Type B pancreatic cell (in vitro differentiated cells): ENCODE measurements around the gene ATP2B2. TPM values are rescaled to one million over a fixed set of nuclear protein-coding genes. Genes with fewer than 3 reads are reported as not detected.

Experiments
- DNase-seq: peaks from one replicate; pipeline ENCODE4 v3.0.0; 2021; ENCODE audit warnings: mixed read lengths; ENCODE audit not compliant: unreplicated experiment; ENCODE audit errors: extremely low spot score
- H3K27ac Mint-ChIP-seq: 2 replicates; pipeline ENCODE4 v1.8.0; 2021; ENCODE audit warnings: mild to moderate bottlenecking, mixed read lengths
- H3K27me3 Mint-ChIP-seq: 2 replicates; pipeline ENCODE4 v1.8.0; 2021; ENCODE audit warnings: mixed read lengths
- H3K36me3 Mint-ChIP-seq: 2 replicates; pipeline ENCODE4 v1.8.0; 2021; ENCODE audit warnings: mixed read lengths
- H3K4me1 Mint-ChIP-seq: one replicate; pipeline ENCODE4 v1.8.0; 2021; ENCODE audit warnings: mixed read lengths; ENCODE audit not compliant: unreplicated experiment
- H3K4me3 Mint-ChIP-seq: 2 replicates; pipeline ENCODE4 v1.8.0; 2021; ENCODE audit warnings: mild to moderate bottlenecking, mixed read lengths
- H3K9me3 Mint-ChIP-seq: 2 replicates; pipeline ENCODE4 v1.8.0; 2021; ENCODE audit warnings: mixed read lengths
- microRNA-seq: library from miRNA; unstranded; fragments of <30 nt; microRNA quantifications from one replicate; pipeline ENCODE4, GENCODE V29; 2020
- total RNA-seq: library from RNA; stranded (reverse); gene quantifications from 2 replicates; pipeline ENCODE4 v1.2.1, GENCODE V29; 2021; ENCODE audit warnings: low replicate concordance
- TF ChIP-seq, protein P1 (sequence below): fragments of 200-600 bp; sonication (generic); conservative IDR thresholded peaks from 2 replicates; pipeline ENCODE4 v1.5.0; 2021; ENCODE audit warnings: antibody characterized with exemption, mild to moderate bottlenecking

Gene ATP2B2
- total RNA-seq, 1 donor from 2014 or later = 0.31 TPM

DNA sequence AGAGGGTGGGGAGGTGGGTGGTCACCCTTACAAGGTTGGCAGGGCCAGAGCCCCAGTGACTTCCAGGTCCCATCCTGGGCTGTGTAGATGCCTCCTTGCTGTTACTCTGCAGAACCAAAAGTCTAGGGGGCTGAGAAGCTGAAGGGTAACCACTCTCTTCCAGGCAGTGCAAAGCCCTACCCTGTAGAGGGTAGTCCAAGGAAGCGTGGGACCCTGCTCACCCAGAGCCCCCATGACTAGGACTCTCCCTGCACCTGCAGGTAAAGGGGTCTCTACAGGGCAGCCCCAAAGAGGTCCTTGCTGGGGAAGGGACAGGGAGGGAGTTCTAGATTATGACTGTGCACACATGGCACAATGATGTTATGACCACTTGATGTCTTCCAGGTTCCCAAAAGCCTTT lies 226.9 kb downstream of the ATP2B2 start:
- Mint-ChIP-seq H3K9me3 (no peaks in the 10 kb centered on the region), H3K4me1 (peaks cover under 1% of the 10 kb centered on the region), H3K27ac (no peak overlapping the region), H3K27me3 (no peaks in the 10 kb centered on the region), H3K36me3 (peaks cover 3% of the 10 kb centered on the region), H3K4me3 (no peak overlapping the region)
- TF ChIP-seq, protein P1, sequence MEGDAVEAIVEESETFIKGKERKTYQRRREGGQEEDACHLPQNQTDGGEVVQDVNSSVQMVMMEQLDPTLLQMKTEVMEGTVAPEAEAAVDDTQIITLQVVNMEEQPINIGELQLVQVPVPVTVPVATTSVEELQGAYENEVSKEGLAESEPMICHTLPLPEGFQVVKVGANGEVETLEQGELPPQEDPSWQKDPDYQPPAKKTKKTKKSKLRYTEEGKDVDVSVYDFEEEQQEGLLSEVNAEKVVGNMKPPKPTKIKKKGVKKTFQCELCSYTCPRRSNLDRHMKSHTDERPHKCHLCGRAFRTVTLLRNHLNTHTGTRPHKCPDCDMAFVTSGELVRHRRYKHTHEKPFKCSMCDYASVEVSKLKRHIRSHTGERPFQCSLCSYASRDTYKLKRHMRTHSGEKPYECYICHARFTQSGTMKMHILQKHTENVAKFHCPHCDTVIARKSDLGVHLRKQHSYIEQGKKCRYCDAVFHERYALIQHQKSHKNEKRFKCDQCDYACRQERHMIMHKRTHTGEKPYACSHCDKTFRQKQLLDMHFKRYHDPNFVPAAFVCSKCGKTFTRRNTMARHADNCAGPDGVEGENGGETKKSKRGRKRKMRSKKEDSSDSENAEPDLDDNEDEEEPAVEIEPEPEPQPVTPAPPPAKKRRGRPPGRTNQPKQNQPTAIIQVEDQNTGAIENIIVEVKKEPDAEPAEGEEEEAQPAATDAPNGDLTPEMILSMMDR = no peak
- no peak for DNase-seq

DNA sequence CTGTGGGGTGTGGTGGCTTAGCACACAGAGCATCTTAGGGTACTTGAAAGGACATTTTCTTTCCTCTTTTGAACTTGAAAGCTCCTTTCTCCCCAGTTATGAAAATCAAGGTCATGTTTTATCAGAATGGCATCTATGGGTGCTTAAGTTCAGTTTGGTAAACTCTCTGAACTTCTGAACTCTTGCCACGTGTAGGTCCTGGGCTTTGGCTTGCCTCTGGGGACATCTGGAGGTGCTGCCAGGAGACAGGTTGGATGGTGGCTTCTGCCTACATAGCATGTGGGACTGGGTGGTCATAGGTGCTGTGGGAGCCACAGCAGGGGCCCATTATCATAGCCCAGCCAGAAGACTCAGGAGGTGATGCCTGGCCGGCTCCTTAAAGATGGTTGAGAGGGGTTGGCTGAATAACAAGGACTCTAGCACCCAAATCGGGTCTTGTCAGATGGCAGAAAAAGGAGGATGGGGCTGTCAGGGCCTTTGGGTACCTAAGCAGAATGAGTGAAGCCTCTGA lies 228.2 kb downstream of the ATP2B2 start:
- DNase-seq = no peak
- TF ChIP-seq, protein P1 = no peak
- no peaks in the 10 kb centered on the region for H3K27me3 Mint-ChIP-seq
- H3K9me3 Mint-ChIP-seq = no peaks in the 10 kb centered on the region
- H3K27ac Mint-ChIP-seq = no peak overlapping the region
- no peak overlapping the region for H3K4me3 Mint-ChIP-seq
- H3K4me1 Mint-ChIP-seq = peaks cover 8% of the 10 kb centered on the region
- H3K36me3 Mint-ChIP-seq = peaks cover 3% of the 10 kb centered on the region

DNA sequence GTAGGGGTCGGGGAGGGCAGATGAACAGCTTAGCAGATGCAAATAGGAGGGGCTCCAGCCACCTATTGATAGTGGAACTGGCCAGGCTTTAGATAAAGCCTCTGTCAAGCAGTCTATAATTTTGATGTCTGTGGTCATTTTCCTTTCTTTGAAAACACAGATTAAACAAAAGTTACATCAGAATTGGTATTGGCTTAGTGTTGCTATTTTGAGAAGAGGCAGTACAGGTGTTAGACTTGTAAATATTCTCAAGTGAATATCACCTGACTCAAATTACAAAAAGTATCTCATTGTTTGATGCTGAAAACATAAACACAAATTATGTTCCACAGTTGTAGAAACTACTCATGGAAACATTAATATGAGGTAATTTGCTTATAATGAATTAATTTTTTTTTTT lies 230.8 kb downstream of the ATP2B2 start:
- H3K27me3 Mint-ChIP-seq = no peaks in the 10 kb centered on the region
- DNase-seq = no peak
- TF ChIP-seq, protein P1 = no peak
- H3K36me3 Mint-ChIP-seq = peaks cover 8% of the 10 kb centered on the region
- no peaks in the 10 kb centered on the region for H3K9me3 Mint-ChIP-seq
- no peak overlapping the region for H3K4me3 Mint-ChIP-seq
- no peak overlapping the region for H3K27ac Mint-ChIP-seq
- H3K4me1 Mint-ChIP-seq = peaks cover 8% of the 10 kb centered on the region

Small RNA genes lying within 50 kb of the gene (microRNA-seq; reads per million reads assigned to microRNA genes)
- not detected for gene MIR378B
- 0.83 reads per million for gene MIR885

Other genes with a start within 250 kb of the ATP2B2 start
- 14.3 and 29.6 TPM in 2 replicates for gene GHRL, start 212.6 kb downstream of the ATP2B2 start, total RNA-seq
- 134 and 183 TPM in 2 replicates for gene SEC13, start 184.5 kb downstream of the ATP2B2 start, total RNA-seq